Measurements from ENCODE around the gene EP300. TPM values are rescaled to one million over a fixed set of nuclear protein-coding genes. Genes with fewer than 3 reads are reported as not detected.
"Not testable (repeated sequence)": the region's sequence is repeated elsewhere in the genome, so short reads cannot be mapped to it uniquely, and the experiment has no call there.

Gene EP300
- total RNA-seq (2014; rRNA removed; shearing (Covaris generic)), result 20.1 and 25.2 TPM in 2 replicates

DNA sequence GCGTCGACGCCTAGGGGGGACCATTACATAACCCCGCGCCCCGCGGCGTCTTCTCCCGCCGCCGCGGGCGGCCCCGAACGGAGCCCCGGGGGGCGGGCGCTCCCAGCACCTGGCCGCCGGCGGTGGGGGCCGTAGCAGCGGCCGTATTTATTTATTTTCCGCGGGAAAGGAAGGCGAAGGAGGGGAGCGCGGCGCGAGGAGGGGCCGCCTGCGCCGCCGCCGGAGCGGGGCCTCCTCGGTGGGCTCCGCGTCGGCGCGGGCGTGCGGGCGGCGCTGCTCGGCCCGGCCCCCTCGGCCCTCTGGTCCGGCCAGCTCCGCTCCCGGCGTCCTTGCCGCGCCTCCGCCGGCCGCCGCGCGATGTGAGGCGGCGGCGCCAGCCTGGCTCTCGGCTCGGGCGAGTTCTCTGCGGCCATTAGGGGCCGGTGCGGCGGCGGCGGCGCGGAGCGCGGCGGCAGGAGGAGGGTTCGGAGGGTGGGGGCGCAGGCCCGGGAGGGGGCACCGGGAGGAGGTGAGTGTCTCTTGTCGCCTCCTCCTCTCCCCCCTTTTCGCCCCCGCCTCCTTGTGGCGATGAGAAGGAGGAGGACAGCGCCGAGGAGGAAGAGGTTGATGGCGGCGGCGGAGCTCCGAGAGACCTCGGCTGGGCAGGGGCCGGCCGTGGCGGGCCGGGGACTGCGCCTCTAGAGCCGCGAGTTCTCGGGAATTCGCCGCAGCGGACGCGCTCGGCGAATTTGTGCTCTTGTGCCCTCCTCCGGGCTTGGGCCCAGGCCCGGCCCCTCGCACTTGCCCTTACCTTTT lies at the start of gene EP300:
EP300 (plus strand) TSS at position 570 of the 795 bp plus-strand sequence. CDS start 413 bp downstream, outside the sequence.
- peak; percentile 78 for DNase-seq (ENCODE audit: low read depth)

GRCh38 chr22:41043722-41044121 lies 48.7 kb upstream of the EP300 start:
- DNase-seq (ENCODE audit: low read depth), result no peak

GRCh38 chr22:41045575-41045974 lies 46.8 kb upstream of the EP300 start:
- DNase-seq (ENCODE audit: low read depth), result not testable (repeated sequence)

- no peak for DNase-seq (ENCODE audit: low read depth)
Observed at GRCh38 chr22:41047801-41048211, 44.6 kb upstream of the EP300 start.

GRCh38 chr22:41048345-41048744 lies 44.0 kb upstream of the EP300 start:
- not testable (repeated sequence) for DNase-seq (ENCODE audit: low read depth)

DNA sequence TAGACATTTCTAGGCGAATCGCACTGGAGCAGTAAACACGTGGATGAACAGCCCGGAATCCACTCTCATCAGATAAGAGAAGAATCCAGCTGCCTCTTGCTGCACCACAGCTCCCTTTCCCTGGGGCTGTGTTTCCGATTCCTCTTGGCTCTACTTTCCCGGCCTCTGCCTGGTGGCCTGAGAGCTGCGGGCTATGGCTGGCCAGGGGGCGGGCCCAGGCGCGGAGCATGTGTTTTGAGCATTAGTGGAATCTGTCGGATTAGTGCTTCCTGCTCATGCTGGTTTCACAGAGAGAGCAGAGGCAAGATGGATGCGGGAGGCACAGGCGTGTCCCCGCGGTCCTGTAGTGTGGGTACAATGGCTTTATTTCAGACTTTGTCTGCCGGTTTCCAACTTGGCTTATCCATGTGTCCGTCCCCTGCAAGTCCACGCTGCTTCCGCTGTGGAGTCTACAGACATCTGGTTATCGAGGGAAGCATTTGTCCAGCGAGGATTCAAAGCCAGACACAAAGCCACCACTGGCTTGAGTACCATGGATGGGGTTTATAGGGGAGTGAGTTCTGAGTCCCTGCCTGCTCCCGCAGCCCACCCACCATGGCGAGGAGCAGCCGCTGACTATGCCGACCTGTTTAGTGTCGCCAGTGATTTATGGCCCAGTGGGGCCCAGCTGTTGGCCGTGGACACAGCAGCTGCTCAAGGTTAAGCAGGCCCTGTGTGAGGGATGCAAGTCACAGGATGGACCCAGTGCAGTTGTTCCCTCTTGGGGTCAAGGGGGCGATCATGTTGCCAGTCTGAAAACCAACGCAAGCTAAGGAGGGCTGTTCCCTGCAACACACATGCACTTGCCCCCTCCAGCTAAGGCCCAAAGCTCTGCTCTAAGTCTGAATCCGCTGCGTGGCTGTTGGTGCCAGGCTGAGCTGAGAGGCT lies 43.3 kb upstream of the EP300 start:
- DNase-seq (ENCODE audit: low read depth), result peak; percentile 84

DNA sequence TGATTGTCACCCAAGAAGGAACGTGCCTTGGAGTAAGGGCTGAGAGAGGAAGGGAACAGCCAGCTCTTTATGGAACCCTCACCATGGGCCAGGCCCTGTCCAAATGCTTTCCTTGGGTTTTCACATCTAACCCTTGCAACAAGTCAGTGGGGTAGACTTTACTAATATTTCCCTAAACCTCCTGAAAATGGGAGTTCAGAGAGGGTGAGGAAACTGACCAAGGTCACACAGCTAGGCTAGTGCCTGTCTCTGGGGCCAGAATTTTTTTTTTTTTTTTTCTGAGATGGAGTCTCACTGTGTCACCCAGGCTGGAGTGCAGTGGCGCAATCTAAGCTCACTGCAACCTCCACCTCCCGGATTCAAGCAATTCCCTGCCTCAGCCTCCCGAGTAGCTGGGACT lies 42.6 kb upstream of the EP300 start:
- not testable (repeated sequence) for DNase-seq (ENCODE audit: low read depth)

- DNase-seq (ENCODE audit: low read depth), result no peak
Observed at GRCh38 chr22:41050883-41051282, 41.5 kb upstream of the EP300 start.

GRCh38 chr22:41052661-41053490 lies 39.5 kb upstream of the EP300 start:
- peak; percentile 58 for DNase-seq (ENCODE audit: low read depth)

GRCh38 chr22:41057076-41057475 lies 35.3 kb upstream of the EP300 start:
- no peak for DNase-seq (ENCODE audit: low read depth)

DNA sequence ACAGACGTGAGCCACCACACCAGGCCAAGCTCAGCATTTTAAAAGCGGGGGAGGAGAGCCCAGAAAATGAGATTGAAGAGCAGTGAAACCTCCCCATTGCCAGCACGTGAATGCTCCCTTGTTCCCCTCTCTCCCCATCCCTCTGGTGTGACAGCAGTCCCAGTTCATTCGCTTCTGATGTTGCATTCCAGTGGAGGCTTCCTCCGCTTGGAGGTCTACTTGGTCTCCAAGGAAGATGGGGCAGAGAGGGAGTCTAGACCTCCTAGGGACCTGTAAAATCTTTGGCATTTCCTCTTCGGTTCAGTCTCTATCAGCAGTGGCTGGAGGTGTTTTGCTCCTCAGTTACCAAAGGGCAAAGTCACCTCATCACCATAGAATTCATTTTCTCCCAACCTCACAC lies 30.2 kb upstream of the EP300 start:
- no peak for DNase-seq (ENCODE audit: low read depth)

GRCh38 chr22:41064326-41064725 lies 28.1 kb upstream of the EP300 start:
- not testable (repeated sequence) for DNase-seq (ENCODE audit: low read depth)

- not testable (repeated sequence) for DNase-seq (ENCODE audit: low read depth)
Observed at GRCh38 chr22:41066341-41066740, 26.1 kb upstream of the EP300 start.

- DNase-seq (ENCODE audit: low read depth), result not testable (repeated sequence)
Observed at GRCh38 chr22:41067968-41068367, 24.4 kb upstream of the EP300 start.

DNA sequence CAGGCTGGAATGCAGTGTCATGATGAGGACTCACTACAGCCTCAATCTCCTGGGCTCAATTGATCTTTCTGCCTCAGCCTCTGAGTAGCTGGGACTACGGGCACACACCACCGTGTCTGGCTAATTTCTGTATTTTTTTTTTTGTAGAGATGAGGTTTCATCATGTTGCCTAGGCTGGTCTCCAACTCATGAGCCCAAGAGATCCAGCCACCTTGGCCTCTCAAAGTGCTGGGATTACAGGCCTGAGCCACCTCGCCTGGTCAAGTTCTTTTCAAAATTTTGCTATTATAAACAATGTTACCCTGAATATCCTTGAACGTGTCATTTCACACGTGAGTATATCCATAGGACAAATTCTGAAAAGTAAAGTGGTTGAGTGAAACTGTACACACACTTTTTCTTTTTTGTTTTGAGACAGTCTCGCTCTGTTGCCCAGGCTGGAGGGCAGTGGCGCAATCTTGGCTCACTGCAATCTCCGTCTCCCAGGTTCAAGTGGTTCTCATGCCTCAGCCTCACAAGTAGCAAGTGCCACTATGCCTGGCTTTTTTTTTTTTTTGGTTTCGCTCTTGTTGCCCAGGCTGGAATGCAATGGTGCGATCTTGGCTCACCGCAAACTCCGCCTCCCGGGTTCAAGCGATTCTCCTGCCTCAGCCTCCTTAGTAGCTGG lies 21.6 kb upstream of the EP300 start:
- no peak for DNase-seq (ENCODE audit: low read depth)

GRCh38 chr22:41074061-41074460 lies 18.3 kb upstream of the EP300 start:
- DNase-seq (ENCODE audit: low read depth), result no peak

- no peak for DNase-seq (ENCODE audit: low read depth)
Observed at GRCh38 chr22:41074466-41074865, 17.9 kb upstream of the EP300 start.

GRCh38 chr22:41074941-41075710 lies 17.3 kb upstream of the EP300 start:
- DNase-seq (ENCODE audit: low read depth), result no peak

- DNase-seq (ENCODE audit: low read depth), result no peak
Observed at GRCh38 chr22:41075946-41076345, 16.4 kb upstream of the EP300 start.

- DNase-seq (ENCODE audit: low read depth), result no peak
Observed at GRCh38 chr22:41076857-41077256, 15.5 kb upstream of the EP300 start.
